Measurements from ENCODE around the gene ADTRP.

The ADTRP gene

GRCh38 chr6:11740875-11741274, 37.7 kb downstream of the ADTRP start:
- Histone ChIP-seq H3K27ac (no peak overlapping the region), H3K4me3 (ENCODE audit: low read depth, low read length) (no peak overlapping the region), H3K27me3 (ENCODE audit: insufficient read depth, low read depth, severe bottlenecking) (no peaks in the 10 kb centered on the region), H3K9me3 (ENCODE audit: severe bottlenecking) (no peaks in the 10 kb centered on the region), H3K36me3 (no peaks in the 10 kb centered on the region)
- TF ChIP-seq, protein P1, sequence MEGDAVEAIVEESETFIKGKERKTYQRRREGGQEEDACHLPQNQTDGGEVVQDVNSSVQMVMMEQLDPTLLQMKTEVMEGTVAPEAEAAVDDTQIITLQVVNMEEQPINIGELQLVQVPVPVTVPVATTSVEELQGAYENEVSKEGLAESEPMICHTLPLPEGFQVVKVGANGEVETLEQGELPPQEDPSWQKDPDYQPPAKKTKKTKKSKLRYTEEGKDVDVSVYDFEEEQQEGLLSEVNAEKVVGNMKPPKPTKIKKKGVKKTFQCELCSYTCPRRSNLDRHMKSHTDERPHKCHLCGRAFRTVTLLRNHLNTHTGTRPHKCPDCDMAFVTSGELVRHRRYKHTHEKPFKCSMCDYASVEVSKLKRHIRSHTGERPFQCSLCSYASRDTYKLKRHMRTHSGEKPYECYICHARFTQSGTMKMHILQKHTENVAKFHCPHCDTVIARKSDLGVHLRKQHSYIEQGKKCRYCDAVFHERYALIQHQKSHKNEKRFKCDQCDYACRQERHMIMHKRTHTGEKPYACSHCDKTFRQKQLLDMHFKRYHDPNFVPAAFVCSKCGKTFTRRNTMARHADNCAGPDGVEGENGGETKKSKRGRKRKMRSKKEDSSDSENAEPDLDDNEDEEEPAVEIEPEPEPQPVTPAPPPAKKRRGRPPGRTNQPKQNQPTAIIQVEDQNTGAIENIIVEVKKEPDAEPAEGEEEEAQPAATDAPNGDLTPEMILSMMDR (IDR thresholded peaks at IDR 0.05; ENCODE audit: low read depth, low read length) = no peak
- no peak for DNase-seq

- DNase-seq = no peak
- Histone ChIP-seq H3K9me3 (ENCODE audit: severe bottlenecking) (no peaks in the 10 kb centered on the region), H3K36me3 (no peaks in the 10 kb centered on the region), H3K4me3 (ENCODE audit: low read depth, low read length) (no peak overlapping the region), H3K27me3 (ENCODE audit: insufficient read depth, low read depth, severe bottlenecking) (no peaks in the 10 kb centered on the region), H3K27ac (no peak overlapping the region)
- TF ChIP-seq, protein P1 (IDR thresholded peaks at IDR 0.05; ENCODE audit: low read depth, low read length) = no peak
Measured at GRCh38 chr6:11738661-11739375, 39.8 kb downstream of the ADTRP start.

- Histone ChIP-seq H3K27me3 (ENCODE audit: insufficient read depth, low read depth, severe bottlenecking) (no peaks in the 10 kb centered on the region), H3K4me3 (ENCODE audit: low read depth, low read length) (no peak overlapping the region), H3K9me3 (ENCODE audit: severe bottlenecking) (no peaks in the 10 kb centered on the region), H3K27ac (no peak overlapping the region), H3K36me3 (no peaks in the 10 kb centered on the region)
- DNase-seq = no peak
- TF ChIP-seq, protein P1 (IDR thresholded peaks at IDR 0.05; ENCODE audit: low read depth, low read length) = no peak
Measured at GRCh38 chr6:11738234-11738633, 40.4 kb downstream of the ADTRP start.

DNA sequence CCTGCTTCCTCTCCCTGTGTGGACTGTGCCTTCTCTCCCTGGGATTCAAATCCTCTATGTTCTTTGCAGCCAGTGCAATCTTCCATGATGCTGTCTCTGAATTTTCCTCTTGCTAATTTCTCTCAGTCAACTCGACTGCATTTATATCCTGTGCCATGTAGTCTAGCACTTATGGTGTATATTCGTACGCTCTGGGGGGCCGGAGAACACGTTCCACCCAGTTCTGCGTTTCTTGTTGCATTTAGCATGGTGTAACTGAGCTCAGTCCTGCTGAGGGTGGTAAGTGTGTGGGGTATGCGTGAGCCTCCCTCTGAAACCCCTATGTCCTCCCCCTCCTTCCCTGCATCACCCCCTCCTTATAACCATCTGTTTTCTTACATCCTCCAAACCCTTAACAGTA, 42.0 kb downstream of the ADTRP start:
- no peak for DNase-seq
- Histone ChIP-seq H3K9me3 (ENCODE audit: severe bottlenecking) (no peaks in the 10 kb centered on the region), H3K27ac (no peak overlapping the region), H3K27me3 (ENCODE audit: insufficient read depth, low read depth, severe bottlenecking) (no peaks in the 10 kb centered on the region), H3K36me3 (no peaks in the 10 kb centered on the region), H3K4me3 (ENCODE audit: low read depth, low read length) (no peak overlapping the region)
- TF ChIP-seq, protein P1 (IDR thresholded peaks at IDR 0.05; ENCODE audit: low read depth, low read length) = no peak

- H3K27me3 ChIP-seq (ENCODE audit: insufficient read depth, low read depth, severe bottlenecking) = no peaks in the 10 kb centered on the region
- H3K27ac ChIP-seq = no peak overlapping the region
- TF ChIP-seq, protein P1 (IDR thresholded peaks at IDR 0.05; ENCODE audit: low read depth, low read length) = no peak
Measured at GRCh38 chr6:11734861-11735613, 43.6 kb downstream of the ADTRP start.

More at GRCh38 chr6:11734861-11735613, 43.6 kb downstream of the ADTRP start:
- Histone ChIP-seq H3K4me3 (ENCODE audit: low read depth, low read length) (no peak overlapping the region), H3K9me3 (ENCODE audit: severe bottlenecking) (no peaks in the 10 kb centered on the region), H3K36me3 (no peaks in the 10 kb centered on the region)
- DNase-seq = no peak
